Measurements from ENCODE around the gene MZF1. TPM values are rescaled to one million over a fixed set of nuclear protein-coding genes. Genes with fewer than 3 reads are reported as not detected.

MZF1 gene
- total RNA-seq, 1 donor from 2014 or later, result 17.4 TPM

GRCh38 chr19:58550362-58551122 is 22.6 kb downstream of the MZF1 start:
- Mint-ChIP-seq H3K4me1 (ENCODE audit: low read depth, unreplicated experiment) (peaks cover 33% of the 10 kb centered on the region), H3K4me3 (ENCODE audit: unreplicated experiment) (no peak overlapping the region), H3K9me3 (ENCODE audit: unreplicated experiment) (no peaks in the 10 kb centered on the region), H3K27ac (ENCODE audit: unreplicated experiment) (no peak overlapping the region), H3K36me3 (ENCODE audit: low read depth, unreplicated experiment) (peaks cover 36% of the 10 kb centered on the region), H3K27me3 (ENCODE audit: low read depth, unreplicated experiment) (no peaks in the 10 kb centered on the region)
- H4K20me1 ChIP-seq (ENCODE audit: insufficient read depth, low read length), result peaks cover 70% of the 10 kb centered on the region
- no peak overlapping the region for H2AFZ ChIP-seq (ENCODE audit: low read depth, low read length)
- TF ChIP-seq CTCF (IDR thresholded peaks at IDR 0.05; ENCODE audit: insufficient read depth, low read depth, low read length) (no peak), EZH2 (IDR thresholded peaks at IDR 0.05; ENCODE audit: insufficient read depth, low read length) (no peak)
- no peaks in the 10 kb centered on the region for H3K9me3 ChIP-seq (ENCODE audit: insufficient read depth, low read depth, low read length)
- FAIRE-seq (no peak), DNase-seq (ENCODE audit: low read depth) (no peak)
- no peaks in the 10 kb centered on the region for H3K27me3 ChIP-seq (ENCODE audit: insufficient read depth, low read length)
- H3K4me1 ChIP-seq (ENCODE audit: insufficient read depth, low read length), result peaks cover 27% of the 10 kb centered on the region
- H3K27ac ChIP-seq (ENCODE audit: low read depth, low read length), result no peak overlapping the region
- peaks cover 81% of the 10 kb centered on the region for H3K79me2 ChIP-seq (ENCODE audit: insufficient read depth, low read length)
- no peak overlapping the region for H3K4me3 ChIP-seq (ENCODE audit: insufficient read depth, low read depth, low read length)
- no peak overlapping the region for H3K4me2 ChIP-seq (ENCODE audit: low read length)
- no peak overlapping the region for H3K9ac ChIP-seq (ENCODE audit: low read length)
- H3K36me3 ChIP-seq (ENCODE audit: insufficient read depth, low read length), result peaks cover 56% of the 10 kb centered on the region

GRCh38 chr19:58549664-58550361 is 23.3 kb downstream of the MZF1 start:
- H2AFZ ChIP-seq (ENCODE audit: low read depth, low read length), result no peak overlapping the region
- no peaks in the 10 kb centered on the region for H3K27me3 Mint-ChIP-seq (ENCODE audit: low read depth, unreplicated experiment)
- no peak overlapping the region for H3K4me3 Mint-ChIP-seq (ENCODE audit: unreplicated experiment)
- no peaks in the 10 kb centered on the region for H3K27me3 ChIP-seq (ENCODE audit: insufficient read depth, low read length)
- FAIRE-seq (no peak), DNase-seq (ENCODE audit: low read depth) (no peak)
- no peaks in the 10 kb centered on the region for H3K9me3 Mint-ChIP-seq (ENCODE audit: unreplicated experiment)
- peaks cover 32% of the 10 kb centered on the region for H3K36me3 Mint-ChIP-seq (ENCODE audit: low read depth, unreplicated experiment)
- H4K20me1 ChIP-seq (ENCODE audit: insufficient read depth, low read length), result peaks cover 77% of the 10 kb centered on the region
- H3K4me2 ChIP-seq (ENCODE audit: low read length), result no peak overlapping the region
- TF ChIP-seq EZH2 (IDR thresholded peaks at IDR 0.05; ENCODE audit: insufficient read depth, low read length) (no peak), CTCF (IDR thresholded peaks at IDR 0.05; ENCODE audit: insufficient read depth, low read depth, low read length) (no peak)
- no peak overlapping the region for H3K9ac ChIP-seq (ENCODE audit: low read length)
- peaks cover 56% of the 10 kb centered on the region for H3K36me3 ChIP-seq (ENCODE audit: insufficient read depth, low read length)
- no peaks in the 10 kb centered on the region for H3K9me3 ChIP-seq (ENCODE audit: insufficient read depth, low read depth, low read length)
- H3K27ac ChIP-seq (ENCODE audit: low read depth, low read length), result no peak overlapping the region
- no peak overlapping the region for H3K4me3 ChIP-seq (ENCODE audit: insufficient read depth, low read depth, low read length)
- H3K79me2 ChIP-seq (ENCODE audit: insufficient read depth, low read length), result peaks cover 88% of the 10 kb centered on the region
- peaks cover 27% of the 10 kb centered on the region for H3K4me1 Mint-ChIP-seq (ENCODE audit: low read depth, unreplicated experiment)
- H3K27ac Mint-ChIP-seq (ENCODE audit: unreplicated experiment), result no peak overlapping the region
- H3K4me1 ChIP-seq (ENCODE audit: insufficient read depth, low read length), result peaks cover 23% of the 10 kb centered on the region
